Mesothelial cell of epicardium (in vitro differentiated cells): ENCODE data around the gene CCN5. TPM values are rescaled to one million over a fixed set of nuclear protein-coding genes. Genes with fewer than 3 reads are reported as not detected.

Experiments used
- DNase-seq, 2 experiments: peaks; one replicate each; pipeline ENCODE4 v3.0.0; 2021; ENCODE audit warnings: low spot score in 2 of 2; ENCODE audit not compliant: unreplicated experiment in 2 of 2
- H3K27ac Mint-ChIP-seq: 2 replicates; pipeline ENCODE4 v1.8.0; 2021; ENCODE audit warnings: mixed read lengths
- H3K27me3 Mint-ChIP-seq: 2 replicates; pipeline ENCODE4 v1.8.0; 2021; ENCODE audit warnings: low read depth, mixed read lengths
- H3K36me3 Mint-ChIP-seq: 2 replicates; pipeline ENCODE4 v1.8.0; 2021; ENCODE audit warnings: mixed read lengths
- H3K4me1 Mint-ChIP-seq: 2 replicates; pipeline ENCODE4 v1.8.0; 2021; ENCODE audit warnings: mixed read lengths
- H3K4me3 Mint-ChIP-seq: 2 replicates; pipeline ENCODE4 v1.8.0; 2021; ENCODE audit warnings: mild to moderate bottlenecking, moderate library complexity, mixed read lengths
- H3K9me3 Mint-ChIP-seq: 2 replicates; pipeline ENCODE4 v1.8.0; 2021; ENCODE audit warnings: mixed read lengths
- CTCF ChIP-seq: fragments of 200-600 bp; sonication (generic); IDR thresholded peaks from one replicate; pipeline ENCODE4 v1.5.0; 2021; ENCODE audit warnings: antibody characterized with exemption; ENCODE audit not compliant: unreplicated experiment
- total RNA-seq: library from RNA; stranded (reverse); gene quantifications from 3 replicates; pipeline ENCODE4 v1.2.1, GENCODE V29; 2021

The CCN5 gene
- total RNA-seq, 1 donor from 2014 or later: not detected

GRCh38 chr20:44700306-44700705 lies 14.9 kb upstream of the CCN5 start:
- Mint-ChIP-seq H3K4me1 (peaks cover 10% of the 10 kb centered on the region), H3K27ac (no peak overlapping the region), H3K27me3 (no peaks in the 10 kb centered on the region), H3K4me3 (no peak overlapping the region), H3K9me3 (no peaks in the 10 kb centered on the region), H3K36me3 (no peaks in the 10 kb centered on the region)
- no peak for TF ChIP-seq CTCF
- no peak for DNase-seq

GRCh38 chr20:44701118-44701857 lies 13.9 kb upstream of the CCN5 start:
- no peak for DNase-seq
- Mint-ChIP-seq H3K4me1 (peaks cover 10% of the 10 kb centered on the region), H3K36me3 (no peaks in the 10 kb centered on the region), H3K4me3 (no peak overlapping the region), H3K27ac (no peak overlapping the region), H3K9me3 (no peaks in the 10 kb centered on the region), H3K27me3 (no peaks in the 10 kb centered on the region)
- TF ChIP-seq CTCF: no peak

DNA sequence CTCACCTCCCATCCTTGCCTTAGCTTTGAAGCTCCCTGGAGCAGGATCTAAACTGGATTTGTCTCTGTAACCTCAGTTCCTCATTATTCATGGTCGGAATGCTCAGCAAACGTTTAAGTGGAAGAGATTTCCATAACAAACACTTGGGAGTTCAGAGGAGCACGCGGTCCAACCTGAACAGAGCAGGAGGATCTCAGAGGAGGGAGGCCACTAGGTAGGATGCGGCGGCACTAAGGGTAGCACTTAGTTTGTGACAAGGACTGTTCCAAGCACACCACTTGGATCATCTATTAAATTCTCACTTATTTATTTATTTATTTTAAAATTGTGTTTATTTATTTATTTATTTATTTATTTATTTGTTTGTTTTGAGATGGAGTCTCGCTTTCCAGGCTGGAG lies 13.3 kb upstream of the CCN5 start:
- H3K36me3 Mint-ChIP-seq: no peaks in the 10 kb centered on the region
- H3K4me1 Mint-ChIP-seq: peaks cover 10% of the 10 kb centered on the region
- H3K27me3 Mint-ChIP-seq: no peaks in the 10 kb centered on the region
- no peak overlapping the region for H3K27ac Mint-ChIP-seq
- no peak for TF ChIP-seq CTCF
- H3K9me3 Mint-ChIP-seq: no peaks in the 10 kb centered on the region
- H3K4me3 Mint-ChIP-seq: no peak overlapping the region
- DNase-seq: no peak

DNA sequence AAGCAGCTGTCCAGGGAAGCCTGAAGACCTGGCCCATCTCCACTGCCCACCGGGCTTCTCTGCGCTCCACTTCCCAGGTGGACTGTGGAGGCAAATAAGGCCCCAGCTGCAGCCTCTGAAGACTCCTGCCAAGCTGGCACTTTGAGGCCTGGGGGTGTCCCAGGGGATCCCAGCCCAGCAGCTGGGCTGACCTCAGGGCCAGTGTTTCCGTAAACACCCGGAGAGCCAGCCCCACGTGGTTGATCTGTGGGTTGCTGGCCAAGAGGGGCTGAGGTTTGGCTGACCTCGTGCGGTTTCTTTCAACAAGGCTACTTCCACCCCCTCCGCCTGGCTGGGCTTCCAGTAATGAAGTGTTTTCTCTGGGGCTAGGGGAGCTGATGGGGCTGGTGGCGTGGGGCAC lies 12.4 kb upstream of the CCN5 start:
- TF ChIP-seq CTCF: no peak
- no peak for DNase-seq
- H3K9me3 Mint-ChIP-seq: no peaks in the 10 kb centered on the region
- no peak overlapping the region for H3K27ac Mint-ChIP-seq
- no peaks in the 10 kb centered on the region for H3K36me3 Mint-ChIP-seq
- H3K4me3 Mint-ChIP-seq: no peak overlapping the region
- H3K27me3 Mint-ChIP-seq: no peaks in the 10 kb centered on the region
- peaks cover 10% of the 10 kb centered on the region for H3K4me1 Mint-ChIP-seq

DNA sequence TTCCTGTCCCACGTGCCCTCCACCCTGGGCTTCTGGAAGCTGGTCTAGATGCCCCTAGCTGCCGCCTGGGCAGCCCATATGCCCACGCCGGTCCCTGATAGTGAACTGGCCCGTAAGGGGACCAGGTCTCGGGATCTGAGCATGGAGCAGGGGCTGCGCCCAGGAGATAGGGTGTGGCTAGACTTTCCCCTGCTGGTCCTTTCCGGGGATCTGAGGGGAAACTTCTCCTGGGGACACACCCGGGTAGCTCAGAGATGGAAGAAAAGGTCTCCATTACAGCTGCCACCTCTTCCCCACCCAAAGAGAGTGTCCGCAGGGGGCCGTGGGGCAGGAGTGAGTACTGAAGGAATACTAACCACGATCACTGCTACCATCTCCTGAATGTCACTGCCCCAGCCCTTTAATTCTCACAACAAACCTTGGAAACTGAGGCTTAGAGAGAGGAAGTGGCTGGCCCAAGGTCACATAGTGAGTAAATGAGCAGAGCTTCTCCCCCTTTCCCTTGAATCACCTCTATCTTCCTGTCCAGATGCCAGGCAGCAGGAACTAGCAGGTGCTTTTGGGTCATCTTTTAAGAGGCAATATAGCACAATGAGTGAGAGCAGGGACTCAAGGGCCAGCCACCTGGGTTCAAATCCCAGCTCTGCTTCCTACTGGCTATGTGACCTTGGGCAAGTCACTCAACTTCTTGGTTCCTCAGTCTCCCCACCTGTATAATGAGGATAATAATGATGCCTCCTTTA lies 11.8 kb upstream of the CCN5 start:
- DNase-seq: no peak
- no peak for TF ChIP-seq CTCF
- Mint-ChIP-seq H3K27me3 (no peaks in the 10 kb centered on the region), H3K9me3 (no peaks in the 10 kb centered on the region), H3K27ac (no peak overlapping the region), H3K36me3 (no peaks in the 10 kb centered on the region), H3K4me1 (peaks cover 10% of the 10 kb centered on the region), H3K4me3 (no peak overlapping the region)
